Left forelimb (tissue), 1 donor: ENCODE data around the gene MUC5B.

Source experiments
- DNase-seq: peaks from one replicate; pipeline ENCODE4 v3.0.0-alpha.2; 2018; ENCODE audit warnings: low spot score

MUC5B gene

DNA sequence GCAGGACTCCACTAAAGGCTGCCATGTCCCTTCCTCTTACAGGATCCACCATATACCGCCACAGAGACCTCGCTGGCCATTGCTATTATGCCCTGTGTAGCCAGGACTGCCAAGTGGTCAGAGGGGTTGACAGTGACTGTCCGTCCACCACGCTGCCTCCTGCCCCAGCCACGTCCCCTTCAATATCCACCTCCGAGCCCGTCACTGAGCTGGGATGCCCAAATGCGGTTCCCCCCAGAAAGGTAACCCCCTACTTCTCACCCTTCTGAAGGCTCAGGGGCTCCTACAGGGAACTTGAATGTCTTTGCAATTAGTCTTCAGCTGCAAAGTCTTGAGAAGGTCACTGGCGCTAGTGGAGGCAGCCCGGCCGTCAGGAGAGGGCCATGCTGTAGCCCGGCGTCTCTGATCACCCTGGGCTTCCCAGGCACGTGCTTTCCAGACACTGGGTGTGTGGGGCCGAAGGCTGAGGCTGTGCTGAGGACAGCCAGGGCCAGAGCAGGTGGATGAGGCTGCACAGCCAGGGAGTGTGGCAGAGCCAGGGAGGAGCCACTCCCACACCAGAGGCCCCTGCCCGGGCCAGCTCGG, 30.0 kb upstream of the MUC5B start:
- peak; percentile 14 for DNase-seq

DNA sequence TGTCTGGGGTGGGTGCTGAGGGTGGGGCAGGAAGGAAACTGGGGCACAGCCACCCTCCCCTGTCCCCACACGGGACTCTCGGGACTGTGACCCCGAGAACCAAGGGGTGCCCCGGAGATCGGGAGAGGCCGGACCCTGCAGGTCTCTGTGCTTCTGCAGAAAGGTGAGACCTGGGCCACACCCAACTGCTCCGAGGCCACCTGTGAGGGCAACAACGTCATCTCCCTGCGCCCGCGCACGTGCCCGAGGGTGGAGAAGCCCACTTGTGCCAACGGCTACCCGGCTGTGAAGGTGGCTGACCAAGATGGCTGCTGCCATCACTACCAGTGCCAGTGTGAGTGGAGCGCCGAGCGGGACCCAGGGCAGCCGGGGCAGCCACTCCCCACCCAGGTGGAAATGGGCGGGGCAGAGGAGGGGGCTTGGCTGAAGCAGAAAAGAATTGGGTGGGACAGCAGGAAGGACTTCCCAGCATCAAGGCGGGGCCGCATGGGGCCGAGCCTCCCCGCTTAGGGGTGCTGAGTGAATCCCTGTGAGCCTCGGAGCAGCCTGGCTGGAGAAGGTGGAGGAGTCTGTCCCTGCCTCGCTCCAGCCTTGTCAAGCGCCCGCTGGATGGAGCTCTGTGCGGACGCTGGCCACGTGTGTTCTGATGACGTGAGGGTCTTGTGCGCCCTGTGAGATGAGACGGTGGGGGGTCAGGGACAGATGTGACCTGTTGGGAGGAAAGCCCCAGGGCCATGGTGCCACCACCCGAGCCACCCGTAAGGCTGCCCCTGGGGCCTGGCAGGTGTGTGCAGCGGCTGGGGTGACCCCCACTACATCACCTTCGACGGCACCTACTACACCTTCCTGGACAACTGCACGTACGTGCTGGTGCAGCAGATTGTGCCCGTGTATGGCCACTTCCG, 29.3 kb upstream of the MUC5B start:
- peak; percentile 58 for DNase-seq

DNA sequence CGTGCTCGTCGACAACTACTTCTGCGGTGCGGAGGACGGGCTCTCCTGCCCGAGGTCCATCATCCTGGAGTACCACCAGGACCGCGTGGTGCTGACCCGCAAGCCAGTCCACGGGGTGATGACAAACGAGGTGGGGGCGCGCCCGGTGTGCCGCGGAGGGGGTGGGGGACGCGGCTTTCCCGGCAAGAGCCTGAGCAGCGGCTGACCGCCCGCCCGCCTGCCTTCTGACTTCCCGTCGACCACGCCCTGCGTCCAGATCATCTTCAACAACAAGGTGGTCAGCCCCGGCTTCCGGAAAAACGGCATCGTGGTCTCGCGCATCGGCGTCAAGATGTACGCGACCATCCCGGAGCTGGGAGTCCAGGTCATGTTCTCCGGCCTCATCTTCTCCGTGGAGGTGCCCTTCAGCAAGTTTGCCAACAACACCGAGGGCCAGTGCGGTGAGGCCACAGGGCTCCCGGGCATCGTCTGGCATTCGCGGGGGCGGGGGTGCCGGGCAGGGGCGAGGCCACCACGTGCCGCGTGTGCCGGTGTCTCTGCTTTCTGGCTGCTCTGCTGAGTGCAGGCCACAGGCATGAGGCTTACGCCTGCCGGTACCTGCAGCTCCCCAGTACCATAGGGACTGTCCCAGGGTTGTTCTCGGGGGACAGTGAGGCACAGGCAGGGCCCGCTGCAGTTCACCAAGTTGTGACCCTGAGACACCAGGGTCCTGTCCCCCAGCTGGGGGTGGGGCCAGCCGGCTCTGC, 28.5 kb upstream of the MUC5B start:
- peak; percentile 59 for DNase-seq

DNA sequence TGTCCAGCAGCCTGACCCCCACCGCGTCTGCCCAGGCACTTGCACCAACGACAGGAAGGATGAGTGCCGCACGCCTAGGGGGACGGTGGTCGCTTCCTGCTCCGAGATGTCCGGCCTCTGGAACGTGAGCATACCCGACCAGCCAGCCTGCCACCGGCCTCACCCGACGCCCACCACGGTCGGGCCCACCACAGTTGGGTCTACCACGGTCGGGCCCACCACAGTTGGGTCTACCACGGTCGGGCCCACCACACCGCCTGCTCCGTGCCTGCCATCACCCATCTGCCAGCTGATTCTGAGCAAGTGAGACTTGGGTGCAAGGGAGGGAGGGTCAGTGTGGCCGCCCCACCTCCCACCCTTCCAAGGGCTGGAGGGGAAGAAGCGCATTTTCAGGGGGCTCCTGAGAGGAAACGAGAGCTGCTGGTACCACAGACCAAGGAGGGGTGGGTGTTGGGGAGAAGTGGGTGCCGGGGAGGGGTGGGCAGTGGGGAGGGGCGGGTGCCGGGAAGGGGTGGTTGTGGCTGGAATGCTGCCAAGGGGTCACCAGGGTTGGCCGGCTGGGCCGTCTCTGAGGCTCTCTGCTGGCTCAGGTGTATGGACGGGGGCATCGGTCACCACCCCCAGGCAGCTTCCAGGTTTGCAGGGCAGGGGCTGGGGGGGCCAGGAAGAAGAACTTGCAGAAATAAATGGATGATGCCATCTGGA, 27.7 kb upstream of the MUC5B start:
- peak; percentile 53 for DNase-seq

DNA sequence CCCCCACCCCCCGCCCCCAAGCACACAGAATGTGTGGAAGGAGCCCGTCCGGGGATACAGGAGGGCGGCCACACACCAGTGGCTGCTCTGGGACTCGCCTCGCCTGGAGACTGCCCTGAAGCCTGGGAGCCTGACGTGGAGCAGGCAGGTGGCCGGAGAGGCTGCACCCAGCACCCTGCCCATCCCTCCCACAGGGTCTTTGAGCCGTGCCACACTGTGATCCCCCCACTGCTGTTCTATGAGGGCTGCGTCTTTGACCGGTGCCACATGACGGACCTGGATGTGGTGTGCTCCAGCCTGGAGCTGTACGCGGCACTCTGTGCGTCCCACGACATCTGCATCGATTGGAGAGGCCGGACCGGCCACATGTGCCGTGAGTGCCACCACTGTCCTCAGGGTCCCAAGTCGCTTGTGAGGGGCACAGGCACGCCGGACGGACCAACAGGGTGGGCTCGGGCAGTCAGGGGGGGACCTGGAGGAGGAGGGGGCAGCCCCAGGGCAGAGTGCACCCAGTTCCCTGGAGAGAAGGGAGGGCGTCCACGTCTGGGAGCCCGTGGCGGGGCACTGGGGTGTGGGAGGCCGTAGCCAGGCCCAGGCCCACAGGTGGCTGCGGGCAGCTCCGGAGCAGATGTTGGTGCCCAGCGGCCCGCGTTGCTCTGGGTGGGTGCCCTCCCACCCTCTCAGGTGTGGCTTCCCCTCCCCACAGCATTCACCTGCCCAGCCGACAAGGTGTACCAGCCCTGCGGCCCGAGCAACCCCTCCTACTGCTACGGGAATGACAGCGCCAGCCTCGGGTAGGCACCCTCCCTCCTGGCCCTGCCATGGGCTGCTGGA, 27.0 kb upstream of the MUC5B start:
- DNase-seq, result peak; percentile 63

DNA sequence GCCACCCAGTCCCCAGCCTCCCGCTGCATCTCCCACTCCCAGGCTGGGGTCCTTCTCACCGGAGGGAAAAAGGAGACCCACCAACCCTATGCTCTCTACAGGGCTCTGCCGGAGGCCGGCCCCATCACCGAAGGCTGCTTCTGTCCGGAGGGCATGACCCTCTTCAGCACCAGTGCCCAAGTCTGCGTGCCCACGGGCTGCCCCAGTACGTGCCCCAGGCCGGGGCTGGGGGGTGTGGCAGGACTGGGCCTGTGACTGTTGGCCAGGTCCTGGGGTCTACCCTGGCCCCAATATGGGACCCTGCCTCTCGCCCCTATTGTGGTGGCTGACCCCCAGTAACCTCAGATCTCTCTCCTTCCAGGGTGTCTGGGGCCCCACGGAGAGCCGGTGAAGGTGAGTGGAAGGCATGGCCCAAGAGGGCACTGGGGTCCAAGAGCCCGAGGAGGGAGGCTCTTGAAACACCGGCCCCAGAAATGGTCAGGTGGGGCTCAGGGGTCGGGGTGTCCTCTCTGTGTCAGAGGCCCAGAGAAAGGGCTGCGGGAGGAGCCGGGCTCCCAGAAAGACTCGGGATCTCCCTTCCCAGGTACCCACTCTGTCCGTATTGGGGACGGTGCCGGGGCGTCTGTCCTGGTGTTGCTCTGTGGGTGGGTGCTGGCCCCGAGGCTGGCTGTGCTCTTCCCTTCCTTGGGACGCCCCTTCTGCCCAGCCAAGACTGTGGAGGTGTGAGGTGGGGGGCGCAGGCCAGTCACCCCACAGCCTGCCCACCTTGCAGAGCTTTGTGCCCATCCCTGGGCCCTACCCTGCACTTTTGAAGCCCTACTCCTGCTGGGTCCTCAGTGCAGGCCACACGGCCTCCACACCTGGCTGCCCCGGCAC, 26.1 kb upstream of the MUC5B start:
- no peak for DNase-seq

DNA sequence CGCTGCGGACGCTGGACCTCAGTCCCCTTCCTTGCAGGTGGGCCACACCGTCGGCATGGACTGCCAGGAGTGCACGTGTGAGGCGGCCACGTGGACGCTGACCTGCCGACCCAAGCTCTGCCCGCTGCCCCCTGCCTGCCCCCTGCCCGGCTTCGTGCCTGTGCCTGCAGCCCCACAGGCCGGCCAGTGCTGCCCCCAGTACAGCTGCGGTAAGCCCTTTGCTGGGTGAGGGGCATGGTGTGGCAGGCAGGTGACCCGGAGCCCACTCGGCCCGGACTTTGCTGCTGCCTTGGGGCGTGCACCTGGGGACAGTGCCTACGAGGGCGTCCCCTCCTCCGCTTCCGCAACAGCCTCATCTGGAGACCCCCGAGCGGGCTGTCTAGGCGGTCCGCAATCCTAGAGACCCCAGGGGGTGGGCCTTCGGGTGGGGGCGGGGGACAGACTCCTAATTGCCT, 25.4 kb upstream of the MUC5B start:
- peak; percentile 59 for DNase-seq

DNA sequence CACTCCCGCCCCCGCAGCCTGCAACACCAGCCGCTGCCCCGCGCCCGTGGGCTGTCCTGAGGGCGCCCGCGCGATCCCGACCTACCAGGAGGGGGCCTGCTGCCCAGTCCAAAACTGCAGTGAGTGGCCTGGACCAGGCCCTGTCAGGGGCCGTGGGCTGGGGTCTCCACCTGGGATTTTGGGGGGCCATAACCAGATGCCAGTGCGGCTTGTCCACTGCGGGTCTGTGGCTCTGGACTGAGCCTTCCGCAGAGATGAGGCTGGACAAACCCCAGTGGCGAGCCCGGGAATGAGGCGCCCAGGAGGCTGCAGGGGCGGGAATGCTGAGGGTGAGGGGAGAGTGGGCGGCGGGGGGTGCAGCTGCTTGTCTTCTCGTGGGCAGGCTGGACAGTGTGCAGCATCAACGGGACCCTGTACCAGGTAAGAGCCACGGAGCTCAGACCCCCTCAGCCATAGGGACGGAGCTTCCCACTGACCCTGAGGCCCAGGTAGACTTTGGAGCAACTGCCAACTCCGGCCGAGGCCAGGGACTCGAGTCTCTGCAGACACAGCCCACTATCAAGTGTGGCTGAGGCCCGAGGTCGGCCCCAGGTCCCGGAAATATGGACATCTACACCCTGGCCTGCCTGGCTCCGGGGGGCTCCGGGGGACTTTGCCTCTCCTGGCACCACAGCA, 24.8 kb upstream of the MUC5B start:
- peak; percentile 53 for DNase-seq

DNA sequence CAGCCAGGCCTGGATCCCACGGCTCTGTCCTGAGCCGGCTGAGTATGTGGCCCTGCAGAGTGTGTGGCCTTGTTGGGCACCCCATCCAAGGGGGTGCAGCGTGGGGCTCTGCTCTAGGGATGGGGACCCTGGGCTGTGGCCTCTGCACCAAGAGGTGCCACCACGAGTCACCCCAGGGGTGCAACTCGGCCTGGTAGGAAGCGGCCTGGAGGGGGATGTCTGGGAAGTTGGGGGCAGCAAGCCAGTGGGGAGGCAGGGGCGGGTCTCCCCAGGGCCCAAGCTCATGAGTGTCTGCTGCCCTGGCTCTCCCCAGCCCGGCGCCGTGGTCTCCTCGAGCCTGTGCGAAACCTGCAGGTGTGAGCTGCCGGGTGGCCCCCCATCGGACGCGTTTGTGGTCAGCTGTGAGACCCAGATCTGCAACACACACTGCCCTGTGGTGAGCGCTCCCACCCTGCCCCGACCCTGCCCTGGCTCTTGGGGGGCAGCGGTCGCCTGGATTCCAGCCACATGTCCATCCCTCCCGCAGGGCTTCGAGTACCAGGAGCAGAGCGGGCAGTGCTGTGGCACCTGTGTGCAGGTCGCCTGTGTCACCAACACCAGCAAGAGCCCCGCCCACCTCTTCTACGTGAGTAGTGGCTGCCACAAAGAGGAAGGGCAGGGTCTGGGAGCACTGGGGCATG, 24.2 kb upstream of the MUC5B start:
- DNase-seq, result peak; percentile 62

DNA sequence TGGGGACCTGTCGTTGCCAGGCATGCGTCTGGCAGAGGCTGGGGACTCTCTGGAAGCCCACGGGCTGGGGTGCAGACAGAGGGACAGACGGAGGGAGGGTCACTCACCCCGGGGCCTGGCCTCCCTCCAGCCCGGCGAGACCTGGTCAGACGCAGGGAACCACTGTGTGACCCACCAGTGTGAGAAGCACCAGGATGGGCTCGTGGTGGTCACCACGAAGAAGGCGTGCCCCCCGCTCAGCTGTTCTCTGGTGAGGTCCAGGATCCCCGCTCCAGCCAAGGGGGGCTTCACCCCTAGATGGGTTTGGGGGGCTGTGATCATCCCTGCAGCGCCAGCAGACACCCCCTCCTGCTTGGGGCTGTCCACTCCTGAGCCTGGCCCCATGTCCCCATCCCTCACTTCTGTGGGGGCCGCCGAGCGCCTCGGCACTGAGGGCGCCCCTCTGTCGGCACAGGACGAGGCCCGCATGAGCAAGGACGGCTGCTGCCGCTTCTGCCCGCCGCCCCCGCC, 23.6 kb upstream of the MUC5B start:
- peak; percentile 46 for DNase-seq

DNA sequence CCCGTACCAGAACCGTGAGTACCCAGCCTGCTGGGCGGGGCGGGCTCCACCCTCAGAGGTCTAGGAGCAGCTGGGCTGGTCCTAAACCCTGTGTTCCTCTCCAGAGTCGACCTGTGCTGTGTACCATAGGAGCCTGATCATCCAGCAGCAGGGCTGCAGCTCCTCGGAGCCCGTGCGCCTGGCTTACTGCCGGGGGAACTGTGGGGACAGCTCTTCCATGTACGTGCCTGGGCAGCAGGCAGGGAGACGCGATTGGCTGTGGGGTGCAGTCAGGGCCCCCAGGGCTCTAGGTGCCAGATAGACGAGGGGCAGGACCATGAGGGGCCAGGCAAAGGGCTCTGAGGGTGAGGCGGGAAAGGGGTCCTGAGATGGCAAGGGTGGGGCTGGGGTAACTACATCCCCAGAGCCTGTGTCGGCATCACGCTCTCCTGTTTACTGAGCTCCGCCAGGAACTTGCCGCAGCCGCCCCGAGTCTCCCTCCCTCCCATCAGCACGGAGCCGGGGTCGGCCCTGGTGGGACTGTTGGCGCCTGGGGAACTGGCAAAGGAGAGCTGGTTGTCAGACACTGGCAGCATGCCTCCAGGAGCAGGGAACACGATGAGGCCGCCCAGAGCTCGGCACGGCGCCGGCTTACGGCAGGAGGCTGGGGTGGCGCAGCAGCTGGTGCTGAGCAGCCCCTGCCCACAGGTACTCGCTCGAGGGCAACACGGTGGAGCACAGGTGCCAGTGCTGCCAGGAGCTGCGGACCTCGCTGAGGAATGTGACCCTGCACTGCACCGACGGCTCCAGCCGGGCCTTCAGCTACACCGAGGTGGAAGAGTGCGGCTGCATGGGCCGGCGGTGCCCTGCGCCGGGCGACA, 22.9 kb upstream of the MUC5B start:
- DNase-seq, result peak; percentile 54

DNA sequence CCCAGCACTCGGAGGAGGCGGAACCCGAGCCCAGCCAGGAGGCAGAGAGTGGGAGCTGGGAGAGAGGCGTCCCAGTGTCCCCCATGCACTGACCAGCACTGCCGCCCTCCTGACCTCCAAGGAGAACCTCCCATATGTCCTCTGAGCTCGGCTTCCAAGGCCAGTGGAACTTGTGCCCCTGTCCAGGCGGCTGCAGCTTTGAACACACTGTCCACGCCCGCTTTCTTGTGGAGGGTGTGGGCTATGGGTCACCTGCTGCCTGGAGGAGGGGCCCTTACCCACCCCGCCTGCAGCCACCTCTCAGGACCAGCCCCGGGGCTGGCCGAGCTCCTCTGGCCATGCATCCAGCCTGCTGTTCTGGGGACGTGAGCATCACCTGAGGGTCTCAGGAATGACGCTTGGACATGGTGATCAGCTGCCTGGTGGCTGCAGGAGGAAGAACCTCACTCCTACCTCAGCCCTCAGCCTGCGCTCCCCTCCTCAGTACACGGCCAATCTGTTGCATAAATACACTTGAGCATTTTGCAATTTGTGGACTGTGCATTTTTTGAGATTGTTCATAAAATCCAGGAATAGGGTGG, 22.2 kb upstream of the MUC5B start:
- DNase-seq, result peak; percentile 55

DNA sequence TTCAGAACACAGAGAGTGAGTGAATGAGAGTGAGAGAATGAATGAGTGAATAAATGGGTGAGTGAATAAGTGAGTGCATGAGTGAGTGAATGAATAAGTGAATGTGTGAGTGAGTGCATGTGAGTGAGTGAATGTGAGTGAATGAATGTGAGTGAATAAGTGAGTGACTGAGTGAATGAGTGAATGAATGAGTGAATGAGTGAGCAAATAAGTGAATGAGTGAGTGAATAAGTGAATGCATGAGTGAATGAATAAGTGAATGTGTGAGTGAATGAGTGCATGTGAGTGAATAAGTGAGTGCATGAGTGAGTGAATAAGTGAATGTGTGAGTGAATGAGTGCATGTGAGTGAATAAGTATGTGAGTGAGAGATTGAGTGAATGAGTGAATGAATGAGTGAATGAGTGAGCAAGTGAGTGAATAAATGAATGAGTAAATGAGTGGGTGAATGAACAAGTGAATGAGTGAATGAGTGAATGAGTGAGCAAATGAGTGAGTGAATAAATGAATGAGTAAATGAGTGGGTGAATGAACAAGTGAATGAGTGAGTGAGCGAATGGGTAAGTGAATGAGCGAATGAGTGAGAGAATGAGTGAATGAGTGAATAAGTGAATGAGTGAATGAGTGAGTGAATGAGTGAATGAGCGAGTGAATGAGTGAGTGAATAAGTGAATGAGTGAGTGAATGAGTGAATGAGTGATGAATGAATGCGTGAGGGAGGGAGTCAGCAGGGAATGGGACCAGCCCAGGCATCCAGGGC, 21.3 kb upstream of the MUC5B start:
- no peak for DNase-seq

DNA sequence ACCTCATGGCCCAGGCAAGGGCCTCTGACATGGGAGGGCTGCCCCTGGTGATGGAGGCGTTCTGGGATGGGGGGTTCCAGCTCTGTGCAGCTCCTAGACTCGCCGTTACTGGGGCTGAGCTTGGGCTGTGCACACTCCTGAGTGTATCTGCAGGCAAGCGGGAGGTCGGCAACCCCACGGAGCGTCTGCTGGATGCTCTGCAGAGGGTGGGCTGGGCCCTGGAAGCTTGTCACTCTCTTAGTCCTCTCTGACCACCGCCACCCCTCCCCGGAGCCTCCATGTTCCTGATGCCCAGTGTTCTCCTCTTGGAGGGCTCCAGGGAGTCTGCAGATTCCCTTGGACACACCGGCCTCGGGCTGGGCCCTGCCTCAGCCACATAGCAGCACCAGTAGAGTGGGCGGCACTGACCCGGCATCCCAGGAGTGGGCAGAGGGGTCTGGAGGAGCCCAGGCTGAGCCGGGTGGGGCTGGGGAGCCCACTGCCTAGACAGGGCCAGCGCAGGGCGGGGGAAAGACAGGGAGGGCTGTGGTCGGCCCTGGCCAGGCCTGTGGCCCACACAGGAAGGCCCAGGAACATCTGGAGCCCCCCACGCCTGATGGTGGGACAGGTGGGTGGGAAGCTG, 20.6 kb upstream of the MUC5B start:
- DNase-seq, result peak; percentile 57

DNA sequence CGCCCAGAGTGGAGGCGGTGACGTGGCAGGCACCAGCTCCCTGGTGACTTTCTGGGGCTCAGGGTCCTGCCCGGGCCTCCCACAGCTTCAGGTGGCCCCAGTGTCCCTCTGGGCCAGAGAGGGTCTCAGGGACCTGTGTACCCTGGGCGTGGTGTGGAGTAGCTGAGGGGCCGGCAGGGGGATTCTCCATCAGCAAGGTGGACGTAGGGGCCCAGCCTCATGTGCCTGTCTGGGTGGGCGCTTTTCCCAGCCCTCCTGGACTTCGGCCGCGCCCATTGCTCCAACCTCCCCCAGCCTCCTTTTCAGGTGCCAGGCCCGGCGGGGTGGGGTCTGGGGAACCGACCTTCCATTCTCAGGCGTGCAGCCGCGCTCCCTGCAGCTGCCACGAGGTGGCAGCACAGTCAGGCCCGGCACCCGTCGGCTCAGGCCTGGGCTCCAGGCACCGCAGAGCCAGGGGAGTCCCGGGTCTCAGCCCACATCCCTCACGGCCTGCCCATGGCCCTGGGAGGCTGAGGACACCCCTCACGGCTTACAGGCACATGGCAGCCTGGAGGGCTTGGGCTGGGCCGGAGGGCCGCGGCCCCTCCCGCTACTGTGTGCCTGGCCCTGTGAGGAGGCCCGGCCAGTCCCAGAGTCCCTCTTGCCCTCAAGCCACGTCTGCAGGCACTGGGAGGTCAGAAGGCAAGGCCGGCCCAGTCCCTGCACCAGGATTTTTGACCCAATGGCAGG, 19.9 kb upstream of the MUC5B start:
- DNase-seq, result peak; percentile 68
